DOHH2 (cell line): ENCODE measurements around the gene CRAMP1.

Experiments used
- H3F3A ChIP-seq: fragments of 200-600 bp; sonication (generic), shearing (Covaris generic); 2 replicates; pipeline ENCODE4 v1.6.0; 2016; ENCODE audit warnings: antibody characterized with exemption, mild to moderate bottlenecking; ENCODE audit not compliant: control insufficient read depth, insufficient read depth
- H3K27ac ChIP-seq: fragments of 200-600 bp; sonication (generic); 2 replicates; pipeline ENCODE4 v1.5.1; 2014; ENCODE audit warnings: low read depth, mild to moderate bottlenecking, low read length, moderate library complexity
- H3K27me3 ChIP-seq: fragments of 200-600 bp; sonication (generic); 2 replicates; pipeline ENCODE4 v1.6.1; 2014; ENCODE audit warnings: mild to moderate bottlenecking, low read length, mixed read lengths; ENCODE audit not compliant: control insufficient read depth
- H3K36me3 ChIP-seq: fragments of 200-600 bp; sonication (generic); 2 replicates; pipeline ENCODE4 v1.6.1; 2014; ENCODE audit warnings: mild to moderate bottlenecking, low read length, moderate library complexity, mixed read lengths; ENCODE audit not compliant: control insufficient read depth
- H3K4me1 ChIP-seq: fragments of 200-600 bp; sonication (generic); 2 replicates; pipeline ENCODE4 v1.6.1; 2014; ENCODE audit warnings: mild to moderate bottlenecking, low read length, mixed read lengths; ENCODE audit not compliant: control insufficient read depth
- H3K4me2 ChIP-seq: fragments of 200-600 bp; sonication (generic); 2 replicates; pipeline ENCODE4 v1.6.0; 2014; ENCODE audit warnings: mild to moderate bottlenecking, low read length, moderate library complexity
- H3K4me3 ChIP-seq: fragments of 200-600 bp; sonication (generic); 2 replicates; pipeline ENCODE4 v1.5.1; 2014; ENCODE audit warnings: mild to moderate bottlenecking, low read length, mixed read lengths
- H3K79me2 ChIP-seq: fragments of 200-600 bp; sonication (generic); 2 replicates; pipeline ENCODE4 v1.6.1; 2014; ENCODE audit warnings: mild to moderate bottlenecking, low read length, mixed read lengths; ENCODE audit not compliant: control insufficient read depth
- H3K9me2 ChIP-seq: fragments of 200-600 bp; sonication (generic); replicated peaks from 2 replicates; pipeline ENCODE4 v1.6.1; 2014; ENCODE audit warnings: mild to moderate bottlenecking, low read length, mixed read lengths; ENCODE audit not compliant: control insufficient read depth
- H3K9me3 ChIP-seq: fragments of 200-600 bp; sonication (generic); 2 replicates; pipeline ENCODE4 v1.6.1; 2014; ENCODE audit warnings: antibody characterized with exemption, low read length, mixed read lengths; ENCODE audit not compliant: control insufficient read depth, insufficient read depth
- H4K20me1 ChIP-seq: fragments of 200-600 bp; sonication (generic); 2 replicates; pipeline ENCODE4 v1.6.0; 2014; ENCODE audit warnings: low read depth, mild to moderate bottlenecking, antibody characterized with exemption, low read length, moderate library complexity; ENCODE audit not compliant: control insufficient read depth, insufficient read depth
- EZH2phosphoT487 ChIP-seq: fragments of 200-600 bp; sonication (generic); IDR thresholded peaks from 2 replicates; pipeline ENCODE4 v1.6.1; 2017; ENCODE audit warnings: borderline replicate concordance, mild to moderate bottlenecking, antibody characterized with exemption, low read length, moderate library complexity, mixed read lengths
- TF ChIP-seq, protein P1 (sequence below): fragments of 200-600 bp; sonication (generic); IDR thresholded peaks from one replicate; pipeline ENCODE4 v1.5.1; 2014; ENCODE audit warnings: antibody characterized with exemption, mild to moderate bottlenecking, low read depth, low read length; ENCODE audit not compliant: poor library complexity, severe bottlenecking

CRAMP1 gene

DNA sequence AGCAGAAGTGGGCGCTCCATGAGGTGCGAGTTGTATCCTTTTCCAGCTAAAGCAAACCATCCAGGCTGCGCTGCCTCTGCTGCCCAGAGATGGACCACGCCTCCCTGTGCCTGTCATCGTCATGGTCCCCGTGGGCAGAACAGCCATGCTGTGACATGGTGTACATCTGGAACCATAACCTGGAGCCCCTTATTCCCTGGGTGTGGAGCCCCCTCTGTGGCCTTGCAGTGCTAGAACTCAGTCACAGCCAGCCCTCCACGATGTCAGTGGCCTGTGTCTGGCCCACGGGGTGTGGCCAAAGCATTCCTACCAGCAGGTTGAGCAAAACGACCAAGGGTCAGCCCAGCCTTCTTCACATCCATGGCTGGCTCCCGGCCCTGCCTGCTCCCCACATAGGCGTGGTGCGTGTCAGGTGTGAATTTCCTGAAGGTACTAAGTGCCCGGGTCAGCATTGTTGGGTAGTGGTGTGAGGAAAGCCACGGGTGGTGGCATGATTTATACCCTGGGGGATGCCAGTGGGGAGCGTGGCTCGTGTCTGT, 43.2 kb downstream of the CRAMP1 start:
- Histone ChIP-seq H3K9me3 (no peaks in the 10 kb centered on the region), H3K79me2 (peaks cover 13% of the 10 kb centered on the region), H3K36me3 (peaks cover 86% of the 10 kb centered on the region), H3K9me2 (no peaks in the 10 kb centered on the region), H3K27me3 (no peaks in the 10 kb centered on the region), H3K4me2 (no peak overlapping the region), H3K4me3 (no peak overlapping the region), H4K20me1 (no peaks in the 10 kb centered on the region), H3K27ac (no peak overlapping the region), H3K4me1 (peaks cover 7% of the 10 kb centered on the region), H3F3A (no peaks in the 10 kb centered on the region)
- TF ChIP-seq, protein P1, sequence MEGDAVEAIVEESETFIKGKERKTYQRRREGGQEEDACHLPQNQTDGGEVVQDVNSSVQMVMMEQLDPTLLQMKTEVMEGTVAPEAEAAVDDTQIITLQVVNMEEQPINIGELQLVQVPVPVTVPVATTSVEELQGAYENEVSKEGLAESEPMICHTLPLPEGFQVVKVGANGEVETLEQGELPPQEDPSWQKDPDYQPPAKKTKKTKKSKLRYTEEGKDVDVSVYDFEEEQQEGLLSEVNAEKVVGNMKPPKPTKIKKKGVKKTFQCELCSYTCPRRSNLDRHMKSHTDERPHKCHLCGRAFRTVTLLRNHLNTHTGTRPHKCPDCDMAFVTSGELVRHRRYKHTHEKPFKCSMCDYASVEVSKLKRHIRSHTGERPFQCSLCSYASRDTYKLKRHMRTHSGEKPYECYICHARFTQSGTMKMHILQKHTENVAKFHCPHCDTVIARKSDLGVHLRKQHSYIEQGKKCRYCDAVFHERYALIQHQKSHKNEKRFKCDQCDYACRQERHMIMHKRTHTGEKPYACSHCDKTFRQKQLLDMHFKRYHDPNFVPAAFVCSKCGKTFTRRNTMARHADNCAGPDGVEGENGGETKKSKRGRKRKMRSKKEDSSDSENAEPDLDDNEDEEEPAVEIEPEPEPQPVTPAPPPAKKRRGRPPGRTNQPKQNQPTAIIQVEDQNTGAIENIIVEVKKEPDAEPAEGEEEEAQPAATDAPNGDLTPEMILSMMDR = no peak
- no peak for TF ChIP-seq EZH2phosphoT487

DNA sequence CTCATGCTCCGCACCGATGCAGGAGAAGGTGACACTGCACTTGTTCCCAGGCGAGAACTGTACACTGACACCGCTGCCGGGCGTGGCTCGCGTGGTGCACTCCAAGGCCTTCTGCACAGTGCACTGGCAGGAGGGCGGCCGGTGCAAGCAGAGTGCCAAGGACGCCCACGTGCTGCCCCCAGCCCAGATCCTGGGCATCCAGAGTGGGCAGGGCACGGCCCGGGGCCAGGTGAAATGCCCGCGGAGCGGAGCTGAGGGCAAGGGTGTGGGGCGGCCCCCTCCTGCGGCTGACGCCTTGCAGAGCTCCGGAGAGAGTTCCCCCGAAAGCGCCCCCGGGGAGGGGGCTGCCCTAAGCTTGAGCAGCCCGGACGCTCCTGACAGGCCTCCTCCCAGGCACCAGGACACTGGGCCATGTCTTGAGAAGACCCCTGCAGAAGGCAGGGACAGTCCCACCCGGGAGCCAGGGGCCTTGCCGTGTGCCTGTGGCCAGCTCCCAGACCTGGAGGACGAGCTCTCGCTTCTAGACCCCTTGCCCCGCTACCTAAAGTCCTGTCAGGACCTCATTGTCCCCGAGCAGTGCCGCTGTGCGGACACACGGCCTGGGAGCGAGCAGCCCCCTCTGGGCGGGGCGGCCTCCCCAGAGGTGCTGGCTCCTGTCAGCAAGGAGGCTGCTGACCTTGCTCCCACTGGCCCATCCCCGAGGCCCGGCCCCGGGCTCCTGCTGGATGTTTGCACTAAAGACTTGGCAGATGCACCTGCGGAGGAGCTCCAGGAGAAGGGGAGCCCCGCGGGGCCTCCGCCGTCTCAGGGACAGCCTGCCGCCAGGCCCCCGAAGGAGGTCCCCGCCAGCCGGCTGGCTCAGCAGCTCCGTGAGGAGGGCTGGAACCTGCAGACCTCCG, 44.0 kb downstream of the CRAMP1 start:
- Histone ChIP-seq H3K4me2 (no peak overlapping the region), H3K9me2 (no peaks in the 10 kb centered on the region), H3K36me3 (peaks cover 83% of the 10 kb centered on the region), H3K27ac (no peak overlapping the region), H4K20me1 (no peaks in the 10 kb centered on the region), H3K4me3 (no peak overlapping the region), H3K4me1 (no peaks in the 10 kb centered on the region), H3K79me2 (peaks cover 5% of the 10 kb centered on the region), H3F3A (no peaks in the 10 kb centered on the region), H3K9me3 (no peaks in the 10 kb centered on the region), H3K27me3 (no peaks in the 10 kb centered on the region)
- TF ChIP-seq, protein P1 = no peak
- no peak for TF ChIP-seq EZH2phosphoT487

DNA sequence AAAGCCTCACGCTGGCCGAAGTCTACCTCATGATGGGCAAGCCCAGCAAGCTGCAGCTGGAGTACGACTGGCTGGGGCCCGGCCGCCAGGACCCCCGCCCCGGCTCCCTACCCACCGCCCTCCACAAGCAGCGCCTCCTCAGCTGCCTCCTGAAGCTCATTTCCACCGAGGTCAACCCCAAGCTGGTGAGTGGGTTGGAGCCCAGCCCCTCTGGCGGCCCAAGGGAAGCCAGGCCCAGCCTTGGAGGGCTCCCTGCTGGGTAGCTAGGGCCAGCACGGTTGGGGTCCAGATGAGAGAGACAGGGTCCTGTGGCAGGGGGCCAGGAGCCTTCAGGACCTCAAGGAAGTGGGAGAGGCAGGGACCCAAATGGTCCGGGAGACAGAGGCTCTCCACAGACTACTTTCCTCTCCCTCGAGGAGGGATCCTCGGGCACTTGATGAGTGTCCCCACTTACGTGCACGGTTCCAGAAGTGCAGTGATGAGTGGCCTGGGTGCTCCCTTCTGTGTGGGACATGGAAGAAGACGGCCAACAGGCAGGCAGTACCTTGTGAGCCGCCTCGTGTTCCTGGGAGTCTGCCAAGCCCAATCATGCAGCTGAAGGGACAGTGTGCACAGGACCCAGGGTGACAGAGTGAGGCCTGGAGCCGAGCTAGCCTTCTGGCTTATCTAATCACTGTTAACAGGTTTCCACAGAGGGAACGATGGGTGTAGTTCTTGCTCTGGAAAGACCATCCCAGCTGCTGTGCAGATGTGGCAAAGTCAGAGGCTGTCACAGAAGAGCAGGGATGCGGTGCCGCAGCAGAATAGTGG, 44.9 kb downstream of the CRAMP1 start:
- H4K20me1 ChIP-seq = no peaks in the 10 kb centered on the region
- H3F3A ChIP-seq = no peaks in the 10 kb centered on the region
- no peak overlapping the region for H3K4me2 ChIP-seq
- no peaks in the 10 kb centered on the region for H3K27me3 ChIP-seq
- no peak overlapping the region for H3K27ac ChIP-seq
- H3K4me3 ChIP-seq = no peak overlapping the region
- H3K9me2 ChIP-seq = no peaks in the 10 kb centered on the region
- H3K9me3 ChIP-seq = no peaks in the 10 kb centered on the region
- TF ChIP-seq, protein P1 = no peak
- no peak for TF ChIP-seq EZH2phosphoT487
- H3K4me1 ChIP-seq = no peaks in the 10 kb centered on the region
- H3K36me3 ChIP-seq = peaks cover 79% of the 10 kb centered on the region
- H3K79me2 ChIP-seq = no peaks in the 10 kb centered on the region
